ENCODE results near the gene NKAIN1.
"Not testable (repeated sequence)": the region's sequence is repeated elsewhere in the genome, so short reads cannot be mapped to it uniquely, and the experiment has no call there.

Gene NKAIN1

DNA sequence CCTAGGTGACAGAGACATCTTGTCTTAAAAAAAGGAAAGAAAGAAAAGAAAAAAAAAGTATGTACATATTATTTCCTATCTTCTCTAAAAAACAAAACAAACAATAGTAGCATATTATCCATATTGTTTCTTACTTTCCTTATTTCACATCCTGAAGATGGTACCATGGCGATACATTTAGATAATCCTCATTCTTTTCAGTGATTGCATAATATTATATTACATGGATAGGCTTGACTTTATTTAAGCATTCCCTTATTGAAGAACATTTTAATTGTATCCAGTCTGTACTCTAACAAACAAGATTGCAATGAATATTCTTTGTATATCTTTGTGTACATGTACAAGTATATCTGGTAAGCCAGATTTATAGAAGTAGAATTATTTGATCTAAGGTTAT, 91.3 kb downstream of the NKAIN1 start:
- TF ChIP-seq, protein P1, sequence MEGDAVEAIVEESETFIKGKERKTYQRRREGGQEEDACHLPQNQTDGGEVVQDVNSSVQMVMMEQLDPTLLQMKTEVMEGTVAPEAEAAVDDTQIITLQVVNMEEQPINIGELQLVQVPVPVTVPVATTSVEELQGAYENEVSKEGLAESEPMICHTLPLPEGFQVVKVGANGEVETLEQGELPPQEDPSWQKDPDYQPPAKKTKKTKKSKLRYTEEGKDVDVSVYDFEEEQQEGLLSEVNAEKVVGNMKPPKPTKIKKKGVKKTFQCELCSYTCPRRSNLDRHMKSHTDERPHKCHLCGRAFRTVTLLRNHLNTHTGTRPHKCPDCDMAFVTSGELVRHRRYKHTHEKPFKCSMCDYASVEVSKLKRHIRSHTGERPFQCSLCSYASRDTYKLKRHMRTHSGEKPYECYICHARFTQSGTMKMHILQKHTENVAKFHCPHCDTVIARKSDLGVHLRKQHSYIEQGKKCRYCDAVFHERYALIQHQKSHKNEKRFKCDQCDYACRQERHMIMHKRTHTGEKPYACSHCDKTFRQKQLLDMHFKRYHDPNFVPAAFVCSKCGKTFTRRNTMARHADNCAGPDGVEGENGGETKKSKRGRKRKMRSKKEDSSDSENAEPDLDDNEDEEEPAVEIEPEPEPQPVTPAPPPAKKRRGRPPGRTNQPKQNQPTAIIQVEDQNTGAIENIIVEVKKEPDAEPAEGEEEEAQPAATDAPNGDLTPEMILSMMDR (IDR thresholded peaks at IDR 0.05; ENCODE audit: low read depth, low read length, missing control alignments), result no peak
- no peaks in the 10 kb centered on the region for H3K36me3 ChIP-seq (replicated peaks)
- H3K27ac ChIP-seq, result no peak overlapping the region
- no peak overlapping the region for H3K4me3 ChIP-seq (ENCODE audit: low read depth, low read length)
- in situ Hi-C loops (cut with HindIII; ENCODE audit: low pct_ligation_motif_present, low sequenced_read_pairs), result no loop called here
- DNase-seq, result no peak
- no peaks in the 10 kb centered on the region for H3K27me3 ChIP-seq (replicated peaks)

DNA sequence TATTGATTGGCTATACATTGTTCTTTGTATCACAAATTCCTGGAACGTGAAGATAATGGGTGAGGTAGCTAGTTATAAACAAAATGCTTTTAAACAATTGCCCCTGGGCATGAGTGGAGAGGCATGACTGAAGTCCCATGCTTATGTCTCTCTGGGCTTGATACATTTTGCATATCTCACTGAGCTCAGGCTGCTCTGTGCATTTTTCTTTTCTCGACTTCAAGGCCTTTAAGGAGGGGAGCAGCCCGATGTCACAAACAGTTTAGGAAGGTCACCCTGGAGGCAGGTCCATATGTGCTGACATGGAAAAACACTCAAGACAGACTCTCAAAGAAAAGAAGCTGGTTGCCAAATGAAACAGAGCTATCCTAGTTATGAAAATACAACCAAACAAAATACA, 94.0 kb downstream of the NKAIN1 start:
- no peak overlapping the region for H3K27ac ChIP-seq
- TF ChIP-seq, protein P1 (IDR thresholded peaks at IDR 0.05; ENCODE audit: low read depth, low read length, missing control alignments), result no peak
- H3K4me3 ChIP-seq (ENCODE audit: low read depth, low read length), result no peak overlapping the region
- H3K27me3 ChIP-seq (replicated peaks), result no peaks in the 10 kb centered on the region
- H3K36me3 ChIP-seq (replicated peaks), result no peaks in the 10 kb centered on the region
- DNase-seq, result no peak
- in situ Hi-C loops (cut with HindIII; ENCODE audit: low pct_ligation_motif_present, low sequenced_read_pairs), result no loop called here

DNA sequence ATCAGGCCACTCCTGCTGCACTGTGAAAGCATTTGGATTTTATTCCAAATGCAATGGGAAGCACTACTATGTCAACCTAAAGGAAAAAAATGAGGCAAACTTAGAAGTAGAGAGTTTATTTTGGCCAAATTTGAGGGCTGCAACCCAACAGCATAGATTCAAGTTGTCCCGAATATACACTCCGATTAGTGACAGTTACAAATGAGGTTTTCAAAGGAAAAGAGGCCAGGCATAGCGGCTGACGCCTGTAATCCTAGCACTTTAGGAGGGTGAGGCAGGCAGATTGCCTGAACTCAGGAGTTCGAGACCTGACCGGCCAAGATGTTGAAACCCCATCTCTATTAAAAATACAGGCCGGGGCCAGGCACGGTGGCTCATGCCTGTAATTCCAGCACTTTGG, 95.2 kb downstream of the NKAIN1 start:
- no peak overlapping the region for H3K27ac ChIP-seq
- no peak overlapping the region for H3K4me3 ChIP-seq (ENCODE audit: low read depth, low read length)
- DNase-seq, result no peak
- H3K36me3 ChIP-seq (replicated peaks), result no peaks in the 10 kb centered on the region
- in situ Hi-C loops (cut with HindIII; ENCODE audit: low pct_ligation_motif_present, low sequenced_read_pairs), result no loop called here
- TF ChIP-seq, protein P1 (IDR thresholded peaks at IDR 0.05; ENCODE audit: low read depth, low read length, missing control alignments), result no peak
- no peaks in the 10 kb centered on the region for H3K27me3 ChIP-seq (replicated peaks)

DNA sequence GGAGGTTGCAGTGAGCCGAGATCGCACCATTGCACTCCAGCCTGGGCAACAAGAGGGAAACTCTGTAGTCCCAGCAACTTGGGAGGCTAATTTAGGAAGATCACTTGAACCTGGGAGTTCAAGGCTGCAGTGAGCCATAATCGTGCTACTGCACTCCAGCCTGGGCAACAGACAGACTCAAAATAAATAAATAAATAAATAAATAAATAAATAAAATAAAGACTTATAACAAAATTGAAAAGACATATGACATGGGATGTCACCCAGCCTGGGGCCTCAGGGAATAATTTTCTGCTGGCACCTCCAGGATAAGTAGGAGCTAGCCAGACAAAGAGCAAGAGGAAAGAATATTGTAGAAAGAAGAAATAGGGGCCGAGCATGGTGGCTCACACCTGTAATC, 96.2 kb downstream of the NKAIN1 start:
- Histone ChIP-seq H3K27me3 (replicated peaks) (no peaks in the 10 kb centered on the region), H3K4me3 (ENCODE audit: low read depth, low read length) (no peak overlapping the region), H3K36me3 (replicated peaks) (no peaks in the 10 kb centered on the region), H3K27ac (no peak overlapping the region)
- in situ Hi-C loops (cut with HindIII; ENCODE audit: low pct_ligation_motif_present, low sequenced_read_pairs), result no loop called here
- no peak for DNase-seq
- TF ChIP-seq, protein P1 (IDR thresholded peaks at IDR 0.05; ENCODE audit: low read depth, low read length, missing control alignments), result no peak

DNA sequence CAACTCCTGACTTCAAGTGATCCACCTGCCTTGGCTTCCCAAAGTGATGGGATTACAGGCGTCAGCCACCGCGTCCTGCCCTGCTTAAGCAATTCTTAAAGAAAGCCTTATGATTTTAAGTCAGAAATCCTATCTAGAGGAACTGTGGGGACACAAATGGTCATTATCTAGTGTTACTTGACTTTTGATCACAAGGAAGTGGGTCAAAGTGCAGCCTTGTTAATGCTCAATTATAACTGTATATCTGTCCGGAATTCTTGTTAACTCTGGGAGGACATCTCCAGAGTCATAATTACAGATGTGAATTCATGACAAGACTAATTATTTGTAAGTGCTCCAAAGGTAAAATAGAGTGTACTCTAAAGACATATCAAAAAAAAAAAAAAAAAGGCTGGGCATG, 97.3 kb downstream of the NKAIN1 start:
- in situ Hi-C loops (cut with HindIII; ENCODE audit: low pct_ligation_motif_present, low sequenced_read_pairs), result no loop called here
- H3K27me3 ChIP-seq (replicated peaks), result no peaks in the 10 kb centered on the region
- no peaks in the 10 kb centered on the region for H3K36me3 ChIP-seq (replicated peaks)
- H3K27ac ChIP-seq, result no peak overlapping the region
- DNase-seq, result no peak
- TF ChIP-seq, protein P1 (IDR thresholded peaks at IDR 0.05; ENCODE audit: low read depth, low read length, missing control alignments), result no peak
- H3K4me3 ChIP-seq (ENCODE audit: low read depth, low read length), result no peak overlapping the region

DNA sequence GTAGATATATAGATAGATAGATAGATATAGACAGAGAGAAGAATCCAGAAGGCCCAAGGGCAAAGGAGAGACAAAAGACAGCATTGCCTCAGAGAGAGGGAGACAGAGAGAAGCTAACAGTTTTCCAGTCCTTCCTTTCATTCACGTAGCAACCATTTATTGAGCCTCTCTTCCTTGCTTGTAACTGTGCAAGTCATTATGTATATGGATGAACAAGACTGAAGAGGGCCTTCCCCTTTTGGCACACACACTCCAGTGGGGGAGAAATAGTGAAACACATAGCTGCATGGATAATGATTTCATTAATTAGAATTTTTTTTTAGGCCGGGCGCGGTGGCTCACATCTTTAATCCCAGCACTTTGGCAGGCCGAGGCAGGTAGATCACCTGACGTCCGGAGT, 99.4 kb downstream of the NKAIN1 start:
- no peak overlapping the region for H3K27ac ChIP-seq
- in situ Hi-C loops (cut with HindIII; ENCODE audit: low pct_ligation_motif_present, low sequenced_read_pairs), result no loop called here

DNA sequence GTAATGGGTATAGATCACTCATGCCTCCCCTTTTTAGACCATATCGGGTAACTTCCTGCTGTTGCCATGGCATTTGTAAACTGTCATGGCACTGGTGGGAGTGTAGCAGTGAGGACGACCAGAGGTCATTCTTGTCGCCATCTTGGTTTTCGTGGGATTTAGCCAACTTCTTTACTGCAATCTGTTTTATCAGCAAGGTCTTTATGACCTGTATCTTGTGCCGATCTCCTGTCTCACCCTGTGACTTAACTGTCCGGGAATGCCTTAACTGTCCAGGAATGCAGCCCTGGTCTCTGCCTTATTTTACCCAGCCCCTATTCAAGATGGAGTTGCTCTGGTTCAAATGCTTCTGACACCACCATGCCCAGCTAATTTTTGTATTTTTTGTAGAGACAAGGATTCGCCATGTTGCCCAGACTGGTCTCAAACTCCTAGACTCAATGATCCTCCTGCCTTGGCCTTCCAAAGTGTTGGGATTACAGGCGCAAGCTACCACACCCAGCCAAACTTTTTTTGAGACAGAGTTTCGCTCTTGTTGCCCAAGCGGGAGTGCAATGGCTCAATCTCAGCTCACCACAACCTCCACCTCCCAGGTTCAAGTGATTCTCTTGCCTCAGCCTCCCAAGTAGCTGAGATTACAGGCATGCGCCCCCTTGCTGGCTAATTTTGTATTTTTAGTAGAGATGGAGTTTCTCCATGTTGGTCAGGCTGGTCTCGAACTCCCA, 100.7 kb downstream of the NKAIN1 start:
- H3K4me3 ChIP-seq (ENCODE audit: low read depth, low read length); H3K36me3 ChIP-seq (replicated peaks); DNase-seq; H3K27me3 ChIP-seq (replicated peaks); H3K27ac ChIP-seq; in situ Hi-C loops (cut with HindIII; ENCODE audit: low pct_ligation_motif_present, low sequenced_read_pairs): not testable (repeated sequence)

More for the DNA sequence above, 99.4 kb downstream of the NKAIN1 start:
- Histone ChIP-seq H3K36me3 (replicated peaks) (no peaks in the 10 kb centered on the region), H3K27me3 (replicated peaks) (no peaks in the 10 kb centered on the region), H3K4me3 (ENCODE audit: low read depth, low read length) (no peak overlapping the region)
- TF ChIP-seq, protein P1 (IDR thresholded peaks at IDR 0.05; ENCODE audit: low read depth, low read length, missing control alignments), result no peak
- DNase-seq, result no peak

DNA sequence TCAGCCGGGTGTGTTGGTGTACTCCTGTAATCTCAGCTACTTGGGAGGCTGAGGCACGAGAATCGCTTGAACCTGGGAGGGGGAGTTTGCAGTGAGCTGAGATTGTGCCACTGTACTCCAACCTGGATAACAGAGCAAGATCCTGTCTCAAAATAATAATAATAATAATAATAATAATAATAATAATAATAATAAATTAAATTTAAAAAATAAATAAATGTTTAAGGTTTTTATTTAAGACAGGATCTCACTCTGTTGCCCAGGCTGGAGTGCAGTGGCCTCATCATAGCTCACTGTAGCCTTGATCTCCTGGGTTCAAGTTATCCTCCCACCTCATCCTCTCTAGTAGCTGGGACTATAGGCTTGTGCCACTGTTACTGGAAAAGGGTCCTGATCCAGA, 101.8 kb downstream of the NKAIN1 start:
- H3K4me3 ChIP-seq (ENCODE audit: low read depth, low read length); H3K27ac ChIP-seq; H3K36me3 ChIP-seq (replicated peaks); H3K27me3 ChIP-seq (replicated peaks); in situ Hi-C loops (cut with HindIII; ENCODE audit: low pct_ligation_motif_present, low sequenced_read_pairs); DNase-seq: not testable (repeated sequence)

All from brain microvascular endothelial cell (primary cell).